NCI-H146 treated with DMSO at 0.1 percent for 48 hours (cell line): ENCODE measurements around the gene FPR1.
"Not testable (repeated sequence)": the region's sequence is repeated elsewhere in the genome, so short reads cannot be mapped to it uniquely, and the experiment has no call there.

Experiments
- DNase-seq: peaks from one replicate; lab custom pipeline; 2025; ENCODE audit not compliant: unreplicated experiment; lab: John Stamatoyannopoulos, UW

Gene FPR1

GRCh38 chr19:51738523-51738922, 13.2 kb downstream of the FPR1 start:
- DNase-seq, result not testable (repeated sequence)

- no peak for DNase-seq
These were observed 13.8 kb downstream of the FPR1 start for GRCh38 chr19:51737924-51738323.

DNA sequence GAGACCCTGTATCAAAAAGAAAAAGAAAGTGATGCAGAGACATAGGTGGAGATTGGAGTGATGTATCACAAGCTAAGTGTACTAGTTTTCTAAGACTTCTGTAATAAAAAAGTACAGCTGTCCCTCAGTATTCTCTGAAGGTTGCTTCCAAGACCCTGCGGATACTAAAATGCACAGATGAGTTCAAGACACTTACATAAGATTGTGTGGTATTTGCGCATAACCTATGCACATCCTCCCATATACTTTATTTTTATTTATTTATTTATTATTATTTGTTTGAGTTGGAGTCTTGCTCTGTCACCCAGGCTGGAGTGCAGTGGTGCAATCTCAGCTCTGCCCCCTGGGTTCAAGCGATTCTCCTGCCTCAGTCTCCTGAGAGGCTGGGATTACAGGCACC, 14.3 kb downstream of the FPR1 start:
- no peak for DNase-seq

DNA sequence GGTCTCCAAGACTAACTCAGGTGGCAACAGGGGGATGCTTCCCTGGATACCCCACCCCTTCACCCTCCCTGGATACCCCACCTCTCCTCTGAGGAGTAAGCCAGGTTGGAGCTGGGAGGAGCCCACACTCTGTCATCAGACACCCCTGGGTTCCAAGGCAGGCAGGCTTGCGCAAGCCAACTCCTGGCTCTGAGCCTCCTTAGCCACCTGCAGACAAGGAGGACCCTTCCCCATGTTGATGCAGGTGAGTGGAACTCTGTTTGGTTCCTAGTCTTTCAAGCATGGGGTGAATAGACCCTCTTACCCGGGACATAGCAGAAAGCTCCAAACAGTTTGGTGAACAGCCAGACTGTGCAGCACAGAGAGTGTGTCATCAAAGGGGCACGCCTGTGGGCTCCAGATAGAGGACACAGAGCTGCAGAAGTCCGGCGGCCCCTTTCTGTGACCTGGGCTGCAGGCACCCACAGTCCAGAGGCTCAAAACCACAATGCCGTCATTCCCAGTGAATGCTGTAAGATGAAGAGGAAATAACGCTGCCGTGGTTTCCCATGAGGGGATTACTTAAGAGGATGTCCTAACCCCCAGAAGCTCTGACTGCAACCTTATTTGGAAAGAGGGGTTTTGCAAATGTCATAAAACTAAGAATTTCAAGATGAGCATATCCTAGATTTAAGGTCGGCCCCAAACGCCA, 15.8 kb downstream of the FPR1 start:
- no peak for DNase-seq

DNA sequence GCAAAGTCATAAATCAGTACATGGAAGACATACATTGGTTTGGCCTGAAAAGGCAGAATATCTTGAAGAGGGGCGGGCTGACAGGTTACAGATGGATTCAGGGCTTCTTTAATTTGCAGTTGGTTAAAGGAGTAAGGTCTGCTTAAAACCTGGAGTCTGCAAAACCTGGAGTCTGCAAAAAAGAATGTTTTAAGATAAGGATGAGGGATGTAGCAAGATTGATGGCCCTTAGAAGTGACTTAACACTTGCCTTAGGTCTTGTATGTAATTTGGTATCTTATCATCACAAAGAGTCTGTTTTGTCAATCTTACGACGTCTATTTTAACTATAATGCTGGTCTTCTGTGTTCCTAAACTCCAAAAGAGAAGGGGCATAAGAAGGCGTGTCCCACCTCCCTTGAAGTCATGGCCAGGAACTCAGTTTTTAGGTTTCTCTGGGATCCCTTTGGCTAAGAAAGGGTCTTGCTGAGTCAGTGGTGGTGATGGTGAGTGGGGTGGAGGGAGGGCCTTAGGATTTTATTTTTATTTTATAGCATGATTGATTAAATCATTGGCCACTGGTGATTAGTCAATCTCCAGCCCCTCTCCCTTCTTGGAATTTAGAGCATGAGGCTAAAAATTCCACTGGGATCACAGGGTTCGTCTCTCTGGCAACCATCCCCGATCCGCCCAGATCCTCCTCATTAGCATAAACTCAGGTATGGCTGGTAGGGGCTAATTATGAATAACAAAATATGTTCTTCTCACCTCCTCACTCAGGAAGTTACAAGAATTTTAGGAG, 17.7 kb downstream of the FPR1 start:
- no peak for DNase-seq

DNA sequence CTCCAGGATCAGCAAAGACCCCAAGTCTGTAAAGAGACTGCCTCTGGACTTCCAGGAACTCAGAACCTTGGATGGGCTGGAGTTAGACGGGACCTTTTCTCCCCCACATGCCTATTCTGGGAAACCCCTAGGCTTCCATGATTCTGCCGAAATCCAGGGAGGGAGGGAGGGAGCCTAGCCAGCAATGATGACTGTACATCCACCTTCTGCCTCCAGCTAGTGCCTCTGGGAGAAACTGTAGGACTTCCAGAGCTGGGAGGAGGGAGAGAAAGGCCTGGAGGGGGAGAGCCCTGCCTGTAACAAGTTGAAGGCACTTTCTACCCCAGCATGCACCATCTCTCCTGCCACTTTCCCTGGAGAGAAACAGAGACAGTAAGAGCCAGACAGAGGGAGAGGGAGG, 21.9 kb downstream of the FPR1 start:
- DNase-seq, result no peak

- DNase-seq, result no peak
These were observed 24.3 kb downstream of the FPR1 start for GRCh38 chr19:51727349-51727880.

GRCh38 chr19:51726049-51726448, 25.6 kb downstream of the FPR1 start:
- DNase-seq, result no peak

GRCh38 chr19:51724543-51724942, 27.1 kb downstream of the FPR1 start:
- DNase-seq, result no peak

DNA sequence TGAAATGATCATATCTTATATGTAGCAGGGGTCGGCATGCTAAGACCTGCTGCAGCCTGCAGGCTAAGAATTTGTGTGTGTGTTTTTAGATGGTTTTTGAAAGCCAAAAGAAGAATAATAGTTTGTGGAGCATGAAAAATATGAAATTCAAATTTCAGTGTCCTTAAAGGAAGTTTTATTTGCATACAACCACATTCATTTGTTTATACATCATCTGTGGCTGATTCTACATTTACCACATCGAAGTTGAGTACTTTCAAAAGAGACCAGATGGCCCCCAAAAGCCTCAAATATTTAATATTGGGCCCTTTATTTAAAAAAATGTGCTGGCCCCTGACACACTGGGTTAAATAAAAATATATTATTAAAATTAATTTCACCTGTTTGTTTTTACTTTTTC, 29.2 kb downstream of the FPR1 start:
- no peak for DNase-seq

DNA sequence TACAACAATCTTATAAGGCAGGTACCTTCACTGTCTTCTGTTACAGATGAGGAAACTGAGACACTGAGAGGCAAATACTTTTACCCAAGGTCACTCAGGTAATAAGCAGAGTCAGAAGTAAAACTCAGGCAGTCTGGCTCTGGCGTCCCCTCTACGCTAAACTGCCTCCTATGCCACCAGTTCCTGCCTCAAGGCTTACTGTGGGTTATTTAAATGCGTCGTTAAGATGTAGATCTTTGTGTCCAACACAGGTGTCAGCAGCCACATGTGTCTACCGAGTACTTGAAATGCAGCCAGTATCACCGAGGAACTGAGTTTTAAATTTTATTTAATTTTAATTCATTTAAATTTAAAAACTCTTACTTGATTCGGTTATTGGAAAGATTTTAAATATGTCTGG, 29.8 kb downstream of the FPR1 start:
- no peak for DNase-seq

GRCh38 chr19:51719251-51719988, 32.3 kb downstream of the FPR1 start:
- no peak for DNase-seq

DNA sequence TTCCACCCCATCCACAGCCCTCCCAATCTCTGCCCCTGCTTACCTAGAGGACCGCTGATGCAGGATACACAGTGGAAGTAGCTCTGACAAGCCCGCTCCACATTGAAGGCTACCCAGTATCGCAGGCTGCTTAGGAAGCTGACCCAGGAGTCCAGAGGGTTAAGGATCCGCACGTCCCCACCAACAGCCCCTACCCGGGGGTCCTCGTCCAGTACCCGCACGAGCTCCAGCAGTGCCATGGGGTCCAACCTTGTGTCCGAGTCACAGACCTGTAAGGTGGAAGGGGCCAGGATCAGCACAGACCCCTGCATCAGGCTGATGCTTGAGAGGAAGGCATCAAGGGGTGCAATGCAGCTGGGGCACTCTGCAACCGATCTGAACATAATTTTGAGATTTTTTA, 34.8 kb downstream of the FPR1 start:
- DNase-seq, result no peak

GRCh38 chr19:51715850-51716249, 35.8 kb downstream of the FPR1 start:
- DNase-seq, result no peak

DNA sequence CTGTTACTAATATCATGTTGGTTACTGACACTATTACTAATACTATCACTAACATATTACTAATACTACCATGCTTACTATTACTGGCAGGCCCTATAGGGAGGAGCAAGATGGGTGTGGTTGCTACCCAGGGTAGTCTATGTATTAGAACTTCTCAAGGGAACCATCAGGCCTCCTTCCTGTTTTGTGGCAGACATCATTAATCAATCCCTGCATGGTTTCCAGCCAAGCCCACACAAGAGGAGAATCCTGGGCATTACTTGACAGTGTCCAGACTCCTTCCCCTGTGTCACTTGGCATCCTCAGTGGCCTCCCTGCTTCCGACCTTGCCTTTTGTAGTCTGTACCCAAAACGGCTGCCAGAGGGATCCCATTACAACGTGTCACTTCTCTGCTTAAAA, 36.8 kb downstream of the FPR1 start:
- no peak for DNase-seq

- no peak for DNase-seq
These were observed 38.1 kb downstream of the FPR1 start for GRCh38 chr19:51713319-51714285.

GRCh38 chr19:51712461-51713081, 39.1 kb downstream of the FPR1 start:
- DNase-seq, result peak; percentile 36

GRCh38 chr19:51711702-51712101, 40.0 kb downstream of the FPR1 start:
- DNase-seq, result no peak

DNA sequence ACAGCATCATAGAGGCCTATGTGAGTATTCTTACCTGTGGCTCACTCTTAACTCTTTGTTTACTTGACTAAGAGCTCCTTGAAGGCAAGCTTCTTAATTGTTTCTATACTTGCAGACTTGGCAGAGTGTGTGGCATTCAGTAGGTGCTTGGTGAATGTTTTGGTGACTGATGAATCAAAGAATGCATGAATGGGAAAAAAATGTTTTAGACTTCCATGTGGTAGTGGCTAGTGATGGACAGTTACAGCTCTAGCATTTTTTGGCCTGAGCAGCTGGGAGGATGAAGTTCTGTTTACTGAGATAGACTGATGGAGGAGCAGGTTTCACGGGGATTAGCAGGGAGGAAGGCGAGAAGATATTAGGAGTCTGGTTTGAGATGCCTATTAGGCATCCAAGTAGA, 41.5 kb downstream of the FPR1 start:
- DNase-seq, result no peak

- no peak for DNase-seq
These were observed 42.1 kb downstream of the FPR1 start for GRCh38 chr19:51709575-51709974.
